OCI-LY7 (cell line): ENCODE measurements around the gene STAT5A.

Experiments used
- CTCF ChIP-seq: fragments of 200-600 bp; sonication (generic); conservative IDR thresholded peaks from 2 replicates; pipeline ENCODE4 v1.5.1; 2014; ENCODE audit warnings: mild to moderate bottlenecking, antibody characterized with exemption, low read length, moderate library complexity, mixed read lengths
- EZH2phosphoT487 ChIP-seq: fragments of 200-600 bp; sonication (generic); IDR thresholded peaks from 2 replicates; pipeline ENCODE4 v1.6.1; 2018; ENCODE audit warnings: low read depth, borderline replicate concordance, mild to moderate bottlenecking, mixed run types, antibody characterized with exemption, low read length, moderate library complexity, mixed read lengths

GRCh38 chr17:42310787-42311215, 22.5 kb downstream of the STAT5A start:
- no peak for TF ChIP-seq CTCF
- no peak for TF ChIP-seq EZH2phosphoT487
